Measurements from ENCODE around the gene BCL2L2. TPM values are rescaled to one million over a fixed set of nuclear protein-coding genes. Genes with fewer than 3 reads are reported as not detected.

Gene BCL2L2
- total RNA-seq, 4 donors from 2014 or later: 16.7 to 57.6 (median 21.4) TPM

DNA sequence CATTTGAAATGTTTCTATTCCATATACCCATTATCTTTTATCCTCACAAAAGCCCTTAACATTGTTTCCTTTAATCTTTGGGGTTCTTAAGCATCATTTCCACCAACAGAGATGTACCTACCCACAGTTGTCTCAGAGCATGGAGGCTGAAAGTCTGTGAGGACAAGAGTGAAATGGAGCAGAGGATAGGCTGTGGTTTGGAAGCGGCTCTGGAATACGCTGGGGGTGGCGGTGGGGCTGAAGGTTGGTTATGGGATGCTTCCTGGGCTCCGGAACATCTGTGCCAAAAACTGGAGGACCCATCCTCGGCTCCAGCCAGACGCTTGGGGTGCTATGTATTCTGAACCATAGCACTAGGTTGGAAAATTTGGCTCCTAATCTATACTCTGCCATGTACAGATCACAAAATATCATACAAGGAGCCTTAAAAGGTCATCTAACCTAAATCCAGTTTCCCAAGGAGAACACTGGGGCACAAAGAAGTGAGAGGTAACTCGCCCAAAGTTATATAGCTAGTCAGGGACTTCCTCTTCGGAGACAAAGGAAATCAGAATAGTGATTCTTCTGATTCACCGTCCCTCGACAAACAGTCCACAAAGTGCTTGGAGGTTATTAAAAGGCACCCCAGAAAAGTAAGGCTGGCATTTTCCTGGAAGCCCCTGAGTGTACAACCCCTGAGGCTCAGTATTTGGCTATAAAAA lies 6.5 kb upstream of the BCL2L2 start:
- Histone ChIP-seq H3K9me3 (no peaks in the 10 kb centered on the region), H3K36me3 (no peaks in the 10 kb centered on the region), H3K4me3 (peak overlapping the region; percentile 55 to 60), H3K27ac (peak overlapping the region; percentile 99), H3K4me1 (peaks cover 5 to 6% of the 10 kb centered on the region in 2 donors), H3K27me3 (no peaks in the 10 kb centered on the region)
- DNase-seq: no peak
- intact Hi-C loops (cut with DNase I; ENCODE audit: low total_unique reads): no loop called here
- TF ChIP-seq CTCF (IDR thresholded peaks at IDR 0.05) (peak in 1 of 4 experiments; percentile 2), POLR2A (IDR thresholded peaks at IDR 0.05) (no peak)

GRCh38 chr14:23300687-23301223 lies 5.9 kb upstream of the BCL2L2 start:
- peak overlapping the region; percentile 99 for H3K27ac ChIP-seq
- H3K9me3 ChIP-seq: no peaks in the 10 kb centered on the region
- TF ChIP-seq CTCF (IDR thresholded peaks at IDR 0.05): no peak
- no peak for TF ChIP-seq POLR2A (IDR thresholded peaks at IDR 0.05)
- intact Hi-C loops (cut with DNase I; ENCODE audit: low total_unique reads): no loop called here
- peaks cover 5 to 6% of the 10 kb centered on the region in 2 donors for H3K4me1 ChIP-seq
- H3K4me3 ChIP-seq: peak overlapping the region; percentile 55 to 60
- no peaks in the 10 kb centered on the region for H3K27me3 ChIP-seq
- peak; percentile 52 to 53 for DNase-seq
- H3K36me3 ChIP-seq: no peaks in the 10 kb centered on the region

DNA sequence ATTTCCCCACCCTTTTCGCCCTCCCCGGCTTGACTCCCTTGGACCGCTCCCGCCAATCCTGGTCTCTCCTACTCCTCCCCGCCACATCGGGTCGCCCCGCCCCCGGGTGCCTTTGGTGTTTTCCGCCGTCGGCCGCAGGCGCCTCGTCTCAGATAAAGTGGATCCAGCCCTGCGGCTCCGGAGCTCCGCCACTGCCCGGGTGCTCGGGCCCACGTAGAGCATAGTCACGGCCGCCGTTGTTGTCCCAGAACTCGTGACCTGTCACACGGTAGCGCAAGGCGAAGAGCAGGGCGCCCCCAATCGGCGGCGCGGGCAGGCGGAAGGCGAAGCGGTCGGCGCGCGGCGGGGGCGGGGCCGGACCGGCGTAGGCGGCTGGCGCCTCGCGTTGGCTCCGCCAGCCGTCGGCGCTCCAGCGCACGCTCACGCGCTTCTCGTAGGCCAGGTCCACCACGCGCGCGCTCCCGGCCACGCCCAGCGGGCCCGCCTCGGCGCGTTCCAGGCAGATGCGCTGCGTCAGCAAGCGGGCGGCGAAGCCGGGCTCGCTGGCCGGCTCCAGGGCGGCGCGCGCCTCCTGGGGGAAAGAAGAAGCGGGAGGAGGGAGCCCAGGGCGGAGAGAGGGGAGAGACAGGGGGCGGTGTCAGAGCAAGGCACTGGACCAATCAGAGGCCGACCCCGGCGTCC lies 5.2 kb upstream of the BCL2L2 start:
- Histone ChIP-seq H3K36me3 (no peaks in the 10 kb centered on the region), H3K27me3 (no peaks in the 10 kb centered on the region), H3K9me3 (no peaks in the 10 kb centered on the region), H3K4me3 (peak overlapping the region; percentile 68 to 71), H3K4me1 (peaks cover 5 to 6% of the 10 kb centered on the region in 2 donors), H3K27ac (peak overlapping the region; percentile 99)
- intact Hi-C loops (cut with DNase I; ENCODE audit: low total_unique reads): no loop called here
- DNase-seq: peak; percentile 97 to 99
- TF ChIP-seq POLR2A (IDR thresholded peaks at IDR 0.05) (peak; percentile 56 to 87), CTCF (IDR thresholded peaks at IDR 0.05) (peak; percentile 53 to 95 (median 86))

DNA sequence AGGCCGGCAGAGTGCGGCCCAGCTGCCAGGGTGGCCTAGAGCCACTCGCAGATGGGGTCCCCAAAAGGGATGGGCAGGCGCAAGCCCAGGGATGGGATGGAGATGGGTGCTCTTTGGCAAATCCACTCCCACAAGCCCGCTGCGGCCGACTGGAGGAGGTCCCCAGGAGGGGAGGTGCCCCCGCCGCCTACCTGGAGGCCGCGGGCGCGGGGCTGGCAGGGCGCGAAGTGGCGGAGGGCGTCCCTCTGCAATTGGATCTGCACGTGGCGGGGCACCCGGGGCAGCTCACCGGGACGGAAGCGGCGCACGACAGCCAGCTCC lies 4.7 kb upstream of the BCL2L2 start:
- TF ChIP-seq POLR2A (IDR thresholded peaks at IDR 0.05): peak; percentile 81 to 92
- TF ChIP-seq CTCF (IDR thresholded peaks at IDR 0.05): no peak
- Histone ChIP-seq H3K4me1 (peaks cover 5 to 6% of the 10 kb centered on the region in 2 donors), H3K27ac (peak overlapping the region; percentile 99), H3K27me3 (no peaks in the 10 kb centered on the region), H3K9me3 (no peaks in the 10 kb centered on the region), H3K36me3 (no peaks in the 10 kb centered on the region), H3K4me3 (peak overlapping the region; percentile 68 to 71)
- no peak for DNase-seq
- intact Hi-C loops (cut with DNase I; ENCODE audit: low total_unique reads): no loop called here

Measured in uterus (tissue), 4 donors.